Motor neuron (in vitro differentiated cells): ENCODE results near the gene DNASE1L1. TPM values are rescaled to one million over a fixed set of nuclear protein-coding genes. Genes with fewer than 3 reads are reported as not detected.

ENCODE experiments used
- total RNA-seq, 8 experiments: library from RNA; unstranded; fragments of 300-600 nt; gene quantifications; 2 replicates each; pipeline versions ENCODE4 v1.2.3 to v1.2.4, GENCODE V29; 2022

Gene DNASE1L1
- total RNA-seq, 8 experiments from 2014 or later: 7.4 to 29.2 (median 10.9) TPM

Other genes with a start within 250 kb of the DNASE1L1 start
- not detected for gene OPN1MW, start 226.7 kb downstream of the DNASE1L1 start, total RNA-seq
- gene OPN1MW2, start 189.5 kb downstream of the DNASE1L1 start, total RNA-seq: not detected
- under 1 TPM in 4 of 8 experiments, not detected in 4; 0.09 to 0.31 (median 0.21) TPM for gene OPN1MW3, start 151.7 kb downstream of the DNASE1L1 start, total RNA-seq
- not detected for gene TEX28, start 114.1 kb downstream of the DNASE1L1 start, total RNA-seq
- gene TKTL1, start 113.5 kb downstream of the DNASE1L1 start, total RNA-seq: 10 to 100 TPM in 1 of 8 experiments, 1 to 10 TPM in 4, not detected in 3; 1.2 to 13.5 (median 7.5) TPM
- 100 to 1,000 TPM; 108 to 602 (median 190) TPM for gene FLNA, start 34.6 kb downstream of the DNASE1L1 start, total RNA-seq
- 10 to 100 TPM; 31.6 to 96.1 (median 64.8) TPM for gene EMD, start 30.0 kb downstream of the DNASE1L1 start, total RNA-seq
- gene RPL10, start 10.9 kb downstream of the DNASE1L1 start, total RNA-seq: 1,000 to 10,000 TPM; 1,839 to 5,261 (median 3,045) TPM
- 10 to 100 TPM in 7 of 8 experiments, 1 to 10 TPM in 1; 9.9 to 29.3 (median 16.6) TPM for gene TAFAZZIN, start 2.3 kb upstream of the DNASE1L1 start, total RNA-seq
- gene ATP6AP1, start 19.4 kb upstream of the DNASE1L1 start, total RNA-seq: 100 to 1,000 TPM in 2 of 8 experiments, 10 to 100 TPM in 6; 67.6 to 164 (median 78.9) TPM
- gene GDI1, start 27.9 kb upstream of the DNASE1L1 start, total RNA-seq: 100 to 1,000 TPM in 6 of 8 experiments, 10 to 100 TPM in 2; 59.0 to 379 (median 254) TPM
- 100 to 1,000 TPM in 1 of 8 experiments, 10 to 100 TPM in 7; 52.4 to 127 (median 74.5) TPM for gene FAM50A, start 34.9 kb upstream of the DNASE1L1 start, total RNA-seq
- gene PLXNA3, start 49.0 kb upstream of the DNASE1L1 start, total RNA-seq: 10 to 100 TPM in 7 of 8 experiments, 1 to 10 TPM in 1; 8.6 to 38.0 (median 22.3) TPM
- gene LAGE3, start 70.0 kb upstream of the DNASE1L1 start, total RNA-seq: 10 to 100 TPM; 22.7 to 58.2 (median 33.9) TPM
- gene UBL4A, start 77.4 kb upstream of the DNASE1L1 start, total RNA-seq: 10 to 100 TPM; 25.0 to 43.9 (median 30.1) TPM
- 10 to 100 TPM in 3 of 8 experiments, 1 to 10 TPM in 5; 5.2 to 20.3 (median 9.8) TPM for gene SLC10A3, start 81.4 kb upstream of the DNASE1L1 start, total RNA-seq
- gene FAM3A, start 107.0 kb upstream of the DNASE1L1 start, total RNA-seq: 10 to 100 TPM; 18.2 to 36.6 (median 22.6) TPM
- 100 to 1,000 TPM in 3 of 8 experiments, 10 to 100 TPM in 5; 16.7 to 163 (median 27.6) TPM for gene G6PD, start 137.6 kb upstream of the DNASE1L1 start, total RNA-seq
- gene IKBKG, start 138.4 kb upstream of the DNASE1L1 start, total RNA-seq: 10 to 100 TPM in 5 of 8 experiments, 1 to 10 TPM in 3; 5.4 to 22.9 (median 10.8) TPM
- not detected for gene CTAG1A, start 175.9 kb upstream of the DNASE1L1 start, total RNA-seq
- gene CTAG1B, start 210.0 kb upstream of the DNASE1L1 start, total RNA-seq: not detected
- gene CTAG2, start 244.3 kb upstream of the DNASE1L1 start, total RNA-seq: under 1 TPM in 1 of 8 experiments, not detected in 7; 0.38 TPM